Measurements from ENCODE around the gene NR1H3. TPM values are rescaled to one million over a fixed set of nuclear protein-coding genes. Genes with fewer than 3 reads are reported as not detected.

The NR1H3 gene
- polyA plus RNA-seq, 1 of the 3 experiments (the other 2 are of a cell fraction) = 7.3 TPM

DNA sequence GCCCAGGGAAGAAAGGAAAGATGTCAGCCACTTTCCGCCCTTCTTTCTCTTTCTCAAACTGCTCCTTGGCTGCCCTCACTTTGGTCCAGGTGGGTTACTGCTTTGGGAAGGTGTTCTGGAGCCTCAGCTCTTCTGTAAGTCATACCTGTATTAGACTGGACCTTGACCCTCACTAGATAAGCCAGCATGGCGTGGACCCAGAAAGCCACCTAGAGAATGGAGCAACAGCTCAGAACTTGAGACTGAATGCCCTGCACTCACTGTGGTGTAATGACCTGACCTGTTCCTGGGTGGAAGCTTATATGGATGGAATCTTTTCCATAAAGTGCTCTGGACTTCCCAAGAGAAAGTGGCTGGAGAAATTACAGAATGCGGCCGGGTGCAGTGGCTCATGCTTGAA lies 24.7 kb upstream of the NR1H3 start (continued):
- TF ChIP-seq, protein P1, sequence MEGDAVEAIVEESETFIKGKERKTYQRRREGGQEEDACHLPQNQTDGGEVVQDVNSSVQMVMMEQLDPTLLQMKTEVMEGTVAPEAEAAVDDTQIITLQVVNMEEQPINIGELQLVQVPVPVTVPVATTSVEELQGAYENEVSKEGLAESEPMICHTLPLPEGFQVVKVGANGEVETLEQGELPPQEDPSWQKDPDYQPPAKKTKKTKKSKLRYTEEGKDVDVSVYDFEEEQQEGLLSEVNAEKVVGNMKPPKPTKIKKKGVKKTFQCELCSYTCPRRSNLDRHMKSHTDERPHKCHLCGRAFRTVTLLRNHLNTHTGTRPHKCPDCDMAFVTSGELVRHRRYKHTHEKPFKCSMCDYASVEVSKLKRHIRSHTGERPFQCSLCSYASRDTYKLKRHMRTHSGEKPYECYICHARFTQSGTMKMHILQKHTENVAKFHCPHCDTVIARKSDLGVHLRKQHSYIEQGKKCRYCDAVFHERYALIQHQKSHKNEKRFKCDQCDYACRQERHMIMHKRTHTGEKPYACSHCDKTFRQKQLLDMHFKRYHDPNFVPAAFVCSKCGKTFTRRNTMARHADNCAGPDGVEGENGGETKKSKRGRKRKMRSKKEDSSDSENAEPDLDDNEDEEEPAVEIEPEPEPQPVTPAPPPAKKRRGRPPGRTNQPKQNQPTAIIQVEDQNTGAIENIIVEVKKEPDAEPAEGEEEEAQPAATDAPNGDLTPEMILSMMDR (IDR thresholded peaks at IDR 0.05) = no peak
- TF ChIP-seq YY1 (IDR thresholded peaks at IDR 0.05; ENCODE audit: low read depth) (no peak), JUND (IDR thresholded peaks at IDR 0.05) (no peak)

DNA sequence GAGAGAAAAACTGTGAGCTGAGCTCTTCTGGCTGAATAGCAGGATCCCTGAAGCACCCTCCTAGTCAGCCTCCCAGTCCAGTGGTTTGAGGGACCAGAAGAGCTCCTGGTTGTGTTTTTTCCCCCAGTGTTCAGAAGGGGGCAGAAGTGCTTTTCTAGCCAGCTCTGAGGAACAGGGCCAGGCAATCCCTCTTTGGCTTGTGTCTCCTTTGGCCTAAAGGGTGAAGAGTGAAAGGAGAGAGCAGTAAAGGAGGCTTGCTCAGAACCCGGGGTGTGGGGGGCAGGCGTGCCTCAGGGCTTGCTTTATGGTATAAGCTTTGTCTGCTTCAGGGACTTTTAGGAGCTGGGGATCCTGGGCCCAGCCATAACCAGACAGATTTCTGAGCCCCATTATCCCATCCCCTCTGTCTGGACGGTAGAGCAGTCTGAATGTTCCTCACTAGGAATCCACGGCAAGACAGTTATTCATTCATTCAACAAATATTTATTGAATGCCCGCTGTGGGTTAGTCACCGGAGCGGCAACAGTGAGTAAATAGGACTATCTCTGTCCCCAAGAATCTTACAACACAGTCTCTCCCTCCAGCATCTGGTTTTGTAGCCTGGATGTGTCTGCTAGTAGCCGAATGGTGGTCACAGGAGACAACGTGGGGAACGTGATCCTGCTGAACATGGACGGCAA lies 23.7 kb upstream of the NR1H3 start:
- H3K36me3 ChIP-seq (replicated peaks in 1 of 2; ENCODE audit: control insufficient read depth in 1 of 2, insufficient read depth in 2 of 2, low read length in 1 of 2) = peaks cover 23 to 53% of the 10 kb centered on the region in 2 experiments
- 39% methylated on average over 11 of the region's 11 CpGs for WGBS (ENCODE audit: low lambda C conversion rate)
- no peaks in the 10 kb centered on the region for H3K9me3 ChIP-seq
- TF ChIP-seq FOSL2 (IDR thresholded peaks at IDR 0.05; ENCODE audit: borderline replicate concordance, low read depth) (no peak), EP300 (IDR thresholded peaks at IDR 0.05; ENCODE audit: borderline replicate concordance in 1 of 2, low read depth in 1 of 2, low read length in 1 of 2) (no peak), POLR2AphosphoS5 (IDR thresholded peaks at IDR 0.05; ENCODE audit: low read depth, low read length) (no peak), RAD21 (IDR thresholded peaks at IDR 0.05; ENCODE audit: low read length) (peak; percentile 51)
- TF ChIP-seq, protein P1 (IDR thresholded peaks at IDR 0.05) = peak; percentile 38
- no peak overlapping the region for H3K4me3 ChIP-seq (ENCODE audit: low read depth in 2 of 2, low read length in 1 of 2)
- H3K27me3 ChIP-seq (ENCODE audit: insufficient read depth) = no peaks in the 10 kb centered on the region
- peaks cover 2 to 14% of the 10 kb centered on the region in 2 experiments; a peak in 2 of 4 replicates for H3K4me1 ChIP-seq (ENCODE audit: control insufficient read depth in 1 of 2, insufficient read depth in 2 of 2, low read depth in 1 of 2, low read length in 1 of 2)
- POLR2A ChIA-PET = interaction anchor here (0.6 to 3.4 kb wide), 8 partner anchors 14 to 112 kb away, joined by 3 to 12 read pairs (median 3); partner anchors contain the start of genes ACP2 and DDB2
- CTCF ChIA-PET = interaction anchor here (0.7 to 5.8 kb wide), 15 partner anchors 8 to 140 kb away, joined by 3 to 31 read pairs (median 5); partner anchors contain the start of genes ACP2, ARFGAP2 and NR1H3
- H3K79me2 ChIP-seq (ENCODE audit: insufficient read depth) = peaks cover 2% of the 10 kb centered on the region; the same call in 1 of the 2 replicates
- H3K4me2 ChIP-seq = no peak overlapping the region; the same call in 1 of the 2 replicates
- peak overlapping the region in 1 of 2 experiments; percentile 20; a peak in 1 of 4 replicates for H3K27ac ChIP-seq (ENCODE audit: low read depth in 2 of 2, low read length in 1 of 2)
- H3F3A ChIP-seq (replicated peaks; ENCODE audit: insufficient read depth) = peaks cover 33% of the 10 kb centered on the region
- H3K9ac ChIP-seq = no peak overlapping the region
- H3K9me2 ChIP-seq = no peaks in the 10 kb centered on the region
- no peaks in the 10 kb centered on the region for H4K20me1 ChIP-seq (ENCODE audit: insufficient read depth)
- no peak overlapping the region for H2AFZ ChIP-seq (ENCODE audit: low read depth)
- peak; percentile 31 for DNase-seq

DNA sequence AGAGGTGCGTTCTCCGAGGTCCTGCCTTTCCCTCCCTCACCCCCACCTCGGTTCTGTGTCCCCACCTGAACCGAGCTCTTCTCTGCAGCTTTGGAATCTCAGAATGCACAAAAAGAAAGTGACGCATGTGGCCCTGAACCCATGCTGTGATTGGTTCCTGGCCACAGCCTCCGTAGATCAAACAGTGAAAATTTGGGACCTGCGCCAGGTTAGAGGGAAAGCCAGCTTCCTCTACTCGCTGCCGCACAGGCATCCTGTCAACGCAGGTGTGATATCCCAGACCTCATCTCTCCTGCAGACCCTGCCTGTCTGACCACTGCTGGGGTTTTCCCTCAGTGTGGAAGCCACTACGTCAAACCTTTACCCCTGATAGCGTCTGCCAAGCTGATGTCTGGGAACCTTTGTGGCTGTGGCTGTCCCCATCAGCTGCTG lies 23.1 kb upstream of the NR1H3 start:
- Histone ChIP-seq H3K27ac (ENCODE audit: low read depth in 2 of 2, low read length in 1 of 2) (no peak overlapping the region), H3K9me2 (no peaks in the 10 kb centered on the region), H3K4me3 (ENCODE audit: low read depth in 2 of 2, low read length in 1 of 2) (no peak overlapping the region), H4K20me1 (ENCODE audit: insufficient read depth) (no peaks in the 10 kb centered on the region), H3K36me3 (replicated peaks in 1 of 2; ENCODE audit: control insufficient read depth in 1 of 2, insufficient read depth in 2 of 2, low read length in 1 of 2) (peaks cover 28 to 48% of the 10 kb centered on the region in 2 experiments), H3K27me3 (ENCODE audit: insufficient read depth) (no peaks in the 10 kb centered on the region), H3K79me2 (ENCODE audit: insufficient read depth) (no peaks in the 10 kb centered on the region), H3K9ac (no peak overlapping the region), H3K9me3 (no peaks in the 10 kb centered on the region), H3K4me1 (ENCODE audit: control insufficient read depth in 1 of 2, insufficient read depth in 2 of 2, low read depth in 1 of 2, low read length in 1 of 2) (peaks cover 2 to 14% of the 10 kb centered on the region in 2 experiments; a peak in 2 of 4 replicates), H3F3A (replicated peaks; ENCODE audit: insufficient read depth) (peaks cover 33% of the 10 kb centered on the region), H2AFZ (ENCODE audit: low read depth) (no peak overlapping the region), H3K4me2 (no peak overlapping the region)
- 70% methylated on average over 12 of the region's 12 CpGs for WGBS (ENCODE audit: low lambda C conversion rate)
- CTCF ChIA-PET = interaction anchor here (0.7 to 5.8 kb wide), 10 partner anchors 8 to 120 kb away, joined by 3 to 31 read pairs (median 5); partner anchors contain the start of genes ACP2 and ARFGAP2
- TF ChIP-seq TAF1 (IDR thresholded peaks at IDR 0.05; ENCODE audit: borderline replicate concordance, low read depth, low read length) (no peak), TEAD4 (IDR thresholded peaks at IDR 0.05; ENCODE audit: borderline replicate concordance, insufficient read depth) (no peak)
- DNase-seq = peak; percentile 4
- POLR2A ChIA-PET = interaction anchor here (0.8 to 3.4 kb wide), 5 partner anchors 14 to 47 kb away, joined by 3 to 12 read pairs (median 3); partner anchors contain the start of genes ACP2 and DDB2

Measured in SK-N-SH (cell line).